PC-3 (cell line): ENCODE results near the gene NCOA1. TPM values are rescaled to one million over a fixed set of nuclear protein-coding genes. Genes with fewer than 3 reads are reported as not detected.

Experiments used
- ATAC-seq: fragments of 200-7000 bp; cut with Tn5 transposase; 2 replicates; pipeline ENCODE4 v1.9.1; 2020; ENCODE audit warnings: mild to moderate bottlenecking, moderate library complexity
- BruUV-seq: library from RNA; stranded (reverse); fragments of 400-500 nt; replicated peaks from 2 replicates; lab custom pipeline; 2021; lab: Mats Ljungman, UMichigan
- CTCF ChIA-PET: fragments of 300-600 bp; sonication (Branson Sonifier 250); formaldehyde crosslinking; loops from one replicate; lab custom pipeline; 2022; ENCODE audit warnings: antibody characterized with exemption; lab: Charles Lee
- POLR2A ChIA-PET: fragments of 300-600 bp; sonication (Branson Sonifier 250); formaldehyde crosslinking; loops from one replicate; lab custom pipeline; 2022; ENCODE audit warnings: antibody characterized with exemption; ENCODE audit not compliant: unreplicated experiment; lab: Charles Lee
- DNase-seq: peaks from one replicate; pipeline ENCODE4 v3.0.0-alpha.2; 2015
- H2AFZ ChIP-seq: fragments of 300-600 bp; sonication (generic); 2 replicates; pipeline ENCODE4 v1.6.0; 2016; ENCODE audit warnings: antibody characterized with exemption, low read length
- H3F3A ChIP-seq: fragments of 300-600 bp; sonication (generic); one replicate; pipeline ENCODE4 v1.6.0; 2017; ENCODE audit warnings: antibody characterized with exemption, low read length, control low read depth, mild to moderate bottlenecking; ENCODE audit not compliant: unreplicated experiment
- H3K27ac ChIP-seq: fragments of 300-600 bp; sonication (generic); 2 replicates; pipeline ENCODE4 v1.5.1; 2016; ENCODE audit warnings: mild to moderate bottlenecking, low read length
- H3K27me3 ChIP-seq: fragments of 300-600 bp; sonication (generic); 2 replicates; pipeline ENCODE4 v1.6.1; 2016; ENCODE audit warnings: low read length, mixed read lengths
- H3K36me3 ChIP-seq: fragments of 300-600 bp; sonication (generic); 2 replicates; pipeline ENCODE4 v1.6.1; 2016; ENCODE audit warnings: low read depth, mixed run types, low read length, mixed read lengths
- H3K4me1 ChIP-seq: fragments of 300-600 bp; sonication (generic); 2 replicates; pipeline ENCODE4 v1.5.1; 2016; ENCODE audit warnings: low read length; ENCODE audit not compliant: insufficient read depth
- H3K4me2 ChIP-seq: fragments of 300-600 bp; sonication (generic); 2 replicates; pipeline ENCODE4 v1.6.0; 2016; ENCODE audit warnings: low read length
- H3K4me3 ChIP-seq: fragments of 300-600 bp; sonication (generic); 2 replicates; pipeline ENCODE4 v1.5.1; 2016; ENCODE audit warnings: mild to moderate bottlenecking, low read length, mixed read lengths
- H3K79me2 ChIP-seq: fragments of 300-600 bp; sonication (generic); 2 replicates; pipeline ENCODE4 v1.6.1; 2017; ENCODE audit warnings: low read length, mixed read lengths
- H3K9ac ChIP-seq: fragments of 300-600 bp; sonication (generic); 2 replicates; pipeline ENCODE4 v1.6.0; 2016; ENCODE audit warnings: mild to moderate bottlenecking, low read length
- H3K9me2 ChIP-seq: fragments of 300-600 bp; sonication (generic); replicated peaks from 2 replicates; pipeline ENCODE4 v1.6.1; 2016; ENCODE audit warnings: mixed run types, low read length, mixed read lengths
- H3K9me3 ChIP-seq: fragments of 300-600 bp; sonication (generic); 2 replicates; pipeline ENCODE4 v1.6.1; 2016; ENCODE audit warnings: low read length, mixed read lengths
- H4K20me1 ChIP-seq: fragments of 300-600 bp; sonication (generic); 2 replicates; pipeline ENCODE4 v1.6.1; 2016; ENCODE audit warnings: low read length, mixed read lengths
- EZH2 ChIP-seq: fragments of 300-600 bp; sonication (generic); IDR thresholded peaks from one replicate; pipeline ENCODE4 v1.6.1; 2017; ENCODE audit warnings: antibody characterized with exemption, mild to moderate bottlenecking, low read length; ENCODE audit not compliant: unreplicated experiment
- EZH2phosphoT487 ChIP-seq: fragments of 300-600 bp; sonication (generic); IDR thresholded peaks from 2 replicates; pipeline ENCODE4 v1.6.1; 2018; ENCODE audit warnings: mild to moderate bottlenecking, antibody characterized with exemption, low read length, borderline replicate concordance
- intact Hi-C: fragments of 100-400 bp; cut with micrococcal nuclease; formaldehyde crosslinking; loops from 2 replicates; pipeline ENCODE4 v1.9.0; 2023
- total RNA-seq: library from RNA; depleted of rRNA; stranded (reverse); fragments of >200 nt; gene quantifications from 2 replicates; pipeline ENCODE4 v1.2.3, GENCODE V29; 2014
- TF ChIP-seq, protein P1 (sequence below): fragments of 300-600 bp; sonication (generic); conservative IDR thresholded peaks from 2 replicates; pipeline ENCODE4 v1.5.1; 2017; ENCODE audit warnings: antibody characterized with exemption, low read depth, mild to moderate bottlenecking, low read length

The NCOA1 gene
- total RNA-seq, 1 experiment from 2014 or later: 7.5 TPM

DNA sequence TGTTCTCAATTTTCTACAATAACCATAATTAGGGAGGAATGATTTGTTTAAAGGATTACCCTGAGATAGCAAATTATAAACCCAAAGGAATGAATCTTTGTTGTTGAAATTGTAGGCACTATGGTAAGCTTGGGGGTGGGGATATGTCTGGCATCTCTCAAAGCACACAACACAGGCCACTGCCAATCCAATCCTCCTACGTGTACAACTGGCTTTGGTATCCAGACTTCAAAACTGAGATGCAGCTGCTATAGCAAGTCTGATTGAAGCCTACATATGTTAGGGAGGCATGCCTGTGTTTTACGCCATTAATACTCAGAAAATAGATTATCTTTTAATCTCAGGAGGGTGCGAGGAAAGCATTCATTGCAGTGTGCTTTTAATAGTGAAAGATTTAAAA lies 5.9 kb upstream of the NCOA1 start:
- H3K4me3 ChIP-seq: no peak overlapping the region
- H3K9me2 ChIP-seq: no peaks in the 10 kb centered on the region
- DNase-seq (no peak), ATAC-seq (no peak)
- H4K20me1 ChIP-seq: no peaks in the 10 kb centered on the region
- no peaks in the 10 kb centered on the region for H3K79me2 ChIP-seq
- peaks cover 8% of the 10 kb centered on the region for H3K4me1 ChIP-seq
- H3K27me3 ChIP-seq: no peaks in the 10 kb centered on the region
- no peaks in the 10 kb centered on the region for H3K9me3 ChIP-seq
- CTCF ChIA-PET: no interaction called here
- POLR2A ChIA-PET: no interaction called here
- H3K9ac ChIP-seq: no peak overlapping the region
- TF ChIP-seq EZH2phosphoT487 (no peak), EZH2 (no peak)
- TF ChIP-seq, protein P1, sequence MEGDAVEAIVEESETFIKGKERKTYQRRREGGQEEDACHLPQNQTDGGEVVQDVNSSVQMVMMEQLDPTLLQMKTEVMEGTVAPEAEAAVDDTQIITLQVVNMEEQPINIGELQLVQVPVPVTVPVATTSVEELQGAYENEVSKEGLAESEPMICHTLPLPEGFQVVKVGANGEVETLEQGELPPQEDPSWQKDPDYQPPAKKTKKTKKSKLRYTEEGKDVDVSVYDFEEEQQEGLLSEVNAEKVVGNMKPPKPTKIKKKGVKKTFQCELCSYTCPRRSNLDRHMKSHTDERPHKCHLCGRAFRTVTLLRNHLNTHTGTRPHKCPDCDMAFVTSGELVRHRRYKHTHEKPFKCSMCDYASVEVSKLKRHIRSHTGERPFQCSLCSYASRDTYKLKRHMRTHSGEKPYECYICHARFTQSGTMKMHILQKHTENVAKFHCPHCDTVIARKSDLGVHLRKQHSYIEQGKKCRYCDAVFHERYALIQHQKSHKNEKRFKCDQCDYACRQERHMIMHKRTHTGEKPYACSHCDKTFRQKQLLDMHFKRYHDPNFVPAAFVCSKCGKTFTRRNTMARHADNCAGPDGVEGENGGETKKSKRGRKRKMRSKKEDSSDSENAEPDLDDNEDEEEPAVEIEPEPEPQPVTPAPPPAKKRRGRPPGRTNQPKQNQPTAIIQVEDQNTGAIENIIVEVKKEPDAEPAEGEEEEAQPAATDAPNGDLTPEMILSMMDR: no peak
- no peaks in the 10 kb centered on the region for H3K36me3 ChIP-seq
- no peak overlapping the region for H3K4me2 ChIP-seq
- BruUV-seq: no TSS peak
- intact Hi-C loops: no loop called here
- no peak overlapping the region for H3K27ac ChIP-seq
- H2AFZ ChIP-seq: no peak overlapping the region
- H3F3A ChIP-seq: no peaks in the 10 kb centered on the region

DNA sequence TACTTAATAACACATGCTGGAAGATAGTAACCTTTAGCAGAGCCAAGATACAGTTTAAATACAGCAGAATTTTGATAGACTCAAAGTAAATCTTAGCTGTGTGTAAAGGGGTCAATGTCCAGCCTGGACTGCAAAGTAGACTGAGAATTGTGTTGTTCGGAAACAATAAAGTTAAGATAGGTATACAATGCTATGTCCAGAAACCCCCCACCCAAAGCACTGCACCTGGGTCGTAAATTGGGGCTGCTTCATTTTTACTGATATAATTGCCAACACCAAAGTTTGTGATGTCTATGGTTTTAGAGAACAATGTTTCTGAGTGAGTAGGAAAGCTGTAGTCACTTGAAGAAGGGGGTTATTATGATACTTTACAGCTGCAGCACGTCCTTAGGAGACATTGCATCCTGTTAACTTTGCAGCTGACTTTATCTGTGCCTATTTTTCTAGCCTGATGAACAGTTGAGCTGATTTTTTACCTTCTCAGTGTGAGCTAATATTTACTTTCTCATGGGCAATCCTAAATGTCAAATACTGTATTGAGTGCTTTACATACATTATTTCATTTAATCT lies 4.3 kb upstream of the NCOA1 start:
- no peaks in the 10 kb centered on the region for H3F3A ChIP-seq
- ChIA-PET CTCF (interaction anchor here (0.8 kb wide), 1 partner anchor 64 kb away, joined by 3 read pairs; no protein-coding TSS in a partner anchor), POLR2A (no interaction called here)
- ATAC-seq: no peak
- H3K27ac ChIP-seq: no peak overlapping the region
- H3K27me3 ChIP-seq: no peaks in the 10 kb centered on the region
- H3K4me1 ChIP-seq: peaks cover 13% of the 10 kb centered on the region
- no peak overlapping the region for H3K4me2 ChIP-seq
- no peak overlapping the region for H2AFZ ChIP-seq
- DNase-seq: no peak
- intact Hi-C loops: no loop called here
- H3K9me2 ChIP-seq: no peaks in the 10 kb centered on the region
- no TSS peak for BruUV-seq
- H3K9me3 ChIP-seq: no peaks in the 10 kb centered on the region
- H3K79me2 ChIP-seq: no peaks in the 10 kb centered on the region
- no peak overlapping the region for H3K4me3 ChIP-seq
- TF ChIP-seq EZH2phosphoT487 (no peak), EZH2 (no peak)
- TF ChIP-seq, protein P1: no peak
- no peaks in the 10 kb centered on the region for H4K20me1 ChIP-seq
- H3K9ac ChIP-seq: no peak overlapping the region
- no peaks in the 10 kb centered on the region for H3K36me3 ChIP-seq

DNA sequence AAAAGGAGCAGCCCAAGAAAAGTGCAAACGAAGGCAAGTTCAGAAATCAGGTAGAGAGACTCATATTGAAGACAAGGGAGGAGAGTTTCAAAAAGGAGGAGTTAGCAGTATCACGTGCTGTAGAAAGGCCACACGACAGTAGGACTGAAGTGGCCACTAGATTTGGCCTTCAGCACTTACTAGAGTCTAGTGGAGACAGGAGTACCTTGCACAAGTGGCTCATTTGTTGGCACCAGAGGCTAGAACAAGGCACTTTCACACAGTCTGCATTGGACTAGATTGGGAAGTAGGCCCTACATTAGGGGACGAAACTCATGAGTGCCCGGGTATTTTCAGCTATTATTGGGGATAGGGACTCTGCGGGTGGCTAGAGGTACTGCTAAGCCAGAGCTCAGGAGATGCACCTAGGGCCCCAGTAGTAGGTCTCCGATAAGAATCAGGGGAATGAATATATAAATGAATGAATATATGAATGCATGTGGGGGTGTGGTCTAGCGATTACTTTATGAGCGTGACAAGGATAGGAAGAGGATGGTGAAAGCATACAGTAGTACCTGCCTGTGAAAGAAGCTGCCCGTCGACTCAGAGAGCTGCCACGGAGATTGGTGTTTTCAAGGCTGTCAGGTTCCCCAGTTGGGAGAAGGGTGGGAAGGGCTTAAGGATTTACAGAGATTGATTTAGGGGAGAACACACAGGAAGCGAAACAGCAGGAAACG lies 1.4 kb upstream of the NCOA1 start:
- BruUV-seq: no TSS peak
- H3K27ac ChIP-seq: no peak overlapping the region
- ChIA-PET CTCF (no interaction called here), POLR2A (no interaction called here)
- H3K36me3 ChIP-seq: no peaks in the 10 kb centered on the region
- H3K9ac ChIP-seq: no peak overlapping the region
- intact Hi-C loops: loop anchor here (2.0 to 5.0 kb wide), 4 partner anchors 53 to 337 kb away; partner anchors contain the start of genes CENPO and PTRHD1
- no peak for DNase-seq
- H3K79me2 ChIP-seq: peaks cover 28% of the 10 kb centered on the region
- no peaks in the 10 kb centered on the region for H3K27me3 ChIP-seq
- H2AFZ ChIP-seq: peak overlapping the region; percentile 89
- no peak overlapping the region for H3K4me3 ChIP-seq
- no peaks in the 10 kb centered on the region for H3K9me2 ChIP-seq
- H3K4me2 ChIP-seq: peak overlapping the region; percentile 82
- H3K4me1 ChIP-seq: peaks cover 25% of the 10 kb centered on the region
- TF ChIP-seq EZH2: no peak
- TF ChIP-seq, protein P1: no peak
- TF ChIP-seq EZH2phosphoT487: no peak
- H3K9me3 ChIP-seq: no peaks in the 10 kb centered on the region
- no peaks in the 10 kb centered on the region for H4K20me1 ChIP-seq
- H3F3A ChIP-seq: no peaks in the 10 kb centered on the region
- no peak for ATAC-seq
